K562 (cell line): ENCODE data around the gene MYO16. TPM values are rescaled to one million over a fixed set of nuclear protein-coding genes. Genes with fewer than 3 reads are reported as not detected.

ENCODE experiments used
- ATAC-seq: fragments of 200-7000 bp; cut with Tn5 transposase; 3 replicates; pipeline ENCODE4 v1.9.1; 2020; ENCODE audit warnings: moderate library complexity
- BruUV-seq: library from RNA; stranded (reverse); fragments of 400-500 nt; replicated peaks from 2 replicates; lab custom pipeline; 2021; lab: Mats Ljungman, UMichigan
- CTCF ChIA-PET: fragments of 300-600 bp; formaldehyde crosslinking; extraction: SDS; loops from one replicate; lab custom pipeline; 2021; ENCODE audit warnings: low intra/inter-chr PET ratio; lab: Yijun Ruan, JAX
- POLR2A ChIA-PET: fragments of 300-600, 350-650 bp; sonication (Branson Sonifier 250); formaldehyde crosslinking; extraction: SDS; loops from one replicate; lab custom pipeline; 2021; ENCODE audit warnings: antibody characterized with exemption, inconsistent platforms; lab: Yijun Ruan, JAX
- DNase-seq, 4 experiments: peaks; one replicate each; pipeline versions ENCODE4 v3.0.0 to v3.0.0-alpha.2; 2011 to 2018; ENCODE audit warnings: low spot score in 3 of 4, mixed read lengths in 3 of 4; ENCODE audit errors: extremely low read depth in 1 of 4
- FAIRE-seq: peaks from 2 replicates; lab custom pipeline; 2011; peaks lifted over from hg19 to GRCh38; lab: Jason Lieb, UNC
- H2AFZ ChIP-seq: 2 replicates; pipeline ENCODE4 v1.6.0; 2011; ENCODE audit warnings: low read depth, low read length, control low read depth, inconsistent platforms
- H3K27ac ChIP-seq: fragments of 200-600 bp; 3 replicates; pipeline ENCODE4 v1.8.0; 2011; ENCODE audit warnings: low read depth, mild to moderate bottlenecking, control low read depth, inconsistent platforms, low read length, moderate library complexity, mixed read lengths; ENCODE audit errors: extremely low read depth
- H3K27me3 ChIP-seq, 2 experiments: fragments of 300-600 bp in 1 of 2; 2 replicates in 1 of 2; 3 replicates in 1 of 2; pipeline versions ENCODE4 v1.6.0 to v1.8.0; 2011; ENCODE audit warnings: inconsistent platforms in 2 of 2, low read length in 2 of 2, mild to moderate bottlenecking in 1 of 2, mixed read lengths in 1 of 2, moderate library complexity in 1 of 2; ENCODE audit not compliant: control insufficient read depth in 2 of 2, insufficient read depth in 2 of 2
- H3K36me3 ChIP-seq: fragments of 300-600 bp; 3 replicates; pipeline ENCODE4 v1.8.0; 2011; ENCODE audit warnings: mild to moderate bottlenecking, low read length, inconsistent platforms; ENCODE audit not compliant: control insufficient read depth, insufficient read depth
- H3K4me1 ChIP-seq, 2 experiments: fragments of 200-600 bp in 1 of 2; replicated peaks in 1 of 2; 2 replicates in 1 of 2; 3 replicates in 1 of 2; pipeline versions ENCODE4 v1.5.1 to v1.8.0; 2011; ENCODE audit warnings: inconsistent platforms in 2 of 2, low read length in 2 of 2, mild to moderate bottlenecking in 1 of 2, mixed read lengths in 1 of 2, moderate library complexity in 1 of 2; ENCODE audit not compliant: control insufficient read depth in 2 of 2, insufficient read depth in 2 of 2
- H3K4me2 ChIP-seq: 2 replicates; pipeline ENCODE4 v1.6.1; 2011; ENCODE audit warnings: low read length, control low read depth, inconsistent platforms, mixed read lengths; ENCODE audit not compliant: insufficient read depth
- H3K4me3 ChIP-seq: fragments of 200-600 bp; sonication (generic), shearing (Covaris generic); 2 replicates; pipeline ENCODE4 v1.5.1; 2016; ENCODE audit warnings: control low read depth, inconsistent platforms
- H3K79me2 ChIP-seq: fragments of 200-600 bp; 3 replicates; pipeline ENCODE4 v1.8.0; 2011; ENCODE audit warnings: low read length, inconsistent platforms; ENCODE audit not compliant: control insufficient read depth, insufficient read depth
- H3K9ac ChIP-seq, 2 experiments: 2 replicates each; pipeline versions ENCODE4 v1.6.0 to v1.6.1; 2011; ENCODE audit warnings: low read depth in 2 of 2, low read length in 2 of 2, control low read depth in 1 of 2, inconsistent platforms in 1 of 2, mild to moderate bottlenecking in 1 of 2, mixed read lengths in 1 of 2; ENCODE audit not compliant: insufficient read depth in 1 of 2
- H3K9me1 ChIP-seq: one replicate; pipeline ENCODE4 v1.6.0; 2011; ENCODE audit warnings: inconsistent platforms, mild to moderate bottlenecking, low read length, moderate library complexity; ENCODE audit not compliant: control insufficient read depth, insufficient read depth
- H3K9me3 ChIP-seq: replicated peaks from 2 replicates; pipeline ENCODE4 v1.5.1; 2011; ENCODE audit warnings: low read depth, low read length, inconsistent platforms; ENCODE audit not compliant: control insufficient read depth, insufficient read depth
- H4K20me1 ChIP-seq: replicated peaks from 2 replicates; pipeline ENCODE4 v1.6.1; 2011; ENCODE audit warnings: low read length, inconsistent platforms, mixed read lengths; ENCODE audit not compliant: control insufficient read depth, insufficient read depth
- ADNP ChIP-seq: fragments of 200-800 bp; sonication (Bioruptor generic); IDR thresholded peaks from 2 replicates; pipeline ENCODE4 v1.6.1; 2016; ENCODE audit warnings: missing genetic modification characterization, missing compliant biosample characterization
- HNRNPLL ChIP-seq: fragments of 200-400 bp; formaldehyde crosslinking; IDR thresholded peaks from 2 replicates; pipeline ENCODE4 v1.6.1; 2017; ENCODE audit warnings: low read length, low read depth, mild to moderate bottlenecking; ENCODE audit not compliant: poor library complexity, severe bottlenecking
- NFIC ChIP-seq: fragments of 450-650 bp; IDR thresholded peaks from 2 replicates; pipeline ENCODE4 v1.6.1; 2017; ENCODE audit warnings: mild to moderate bottlenecking, inconsistent platforms
- PYGO2 ChIP-seq: fragments of 450-650 bp; IDR thresholded peaks from 2 replicates; pipeline ENCODE4 v1.6.1; 2016; ENCODE audit warnings: mild to moderate bottlenecking, missing genetic modification characterization, moderate library complexity, missing compliant biosample characterization
- TFAM ChIP-seq: fragments of 250-450 bp; sonication (Bioruptor Pico); conservative IDR thresholded peaks from 2 replicates; pipeline ENCODE4 v1.5.0; 2021; ENCODE audit warnings: mild to moderate bottlenecking, moderate library complexity
- WGBS: fragments of 100-300 bp; shearing (Covaris generic); methylation state at CpG from one replicate; pipeline ENCODE4 v1.1.6; 2016; ENCODE audit warnings: low coverage, mixed read lengths; ENCODE audit not compliant: insufficient coverage; ENCODE audit errors: missing lambda C conversion rate; 5-methylcytosine and 5-hydroxymethylcytosine counted together
- in situ Hi-C: fragments of 300-500 bp; cut with MboI; formaldehyde crosslinking; loops from 4 replicates; pipeline ENCODE4 v1.15.0; 2018; ENCODE audit warnings: inconsistent platforms, mixed read lengths
- intact Hi-C: fragments of 100-400 bp; cut with micrococcal nuclease; formaldehyde crosslinking; loops from 2 replicates; pipeline ENCODE4 v1.14.2; 2022
- polyA plus RNA-seq, 8 experiments: library from polyadenylated mRNA; depleted of rRNA in 4 of 8; stranded (reverse) in 5 of 8; unstranded in 3 of 8; fragments of >200 nt; fragmentation: Nextera tagmentation in 2 of 8; fragmentation: Illumina TruSeq in 1 of 8; extraction: Ambion mirVana in 2 of 8; extraction: Trizol in 1 of 8; gene quantifications; 2 replicates each; pipeline versions ENCODE4 v1.2.1 to v1.2.3, GENCODE V29; 2011 to 2014; ENCODE audit warnings: inconsistent platforms in 1 of 8, missing spikeins in 1 of 8
- total RNA-seq, 7 experiments: library from RNA; depleted of rRNA in 6 of 7; stranded (reverse); fragments of >200 nt in 6 of 7; fragmentation: Illumina TruSeq in 2 of 7; extraction: Trizol in 2 of 7; gene quantifications; 2 replicates each; pipeline versions ENCODE4 v1.2.1 to v1.2.3, GENCODE V29; 2011 to 2021; ENCODE audit warnings: low replicate concordance in 1 of 7
- TF ChIP-seq, protein P1 (sequence below): fragments of 450-650 bp; IDR thresholded peaks from 2 replicates; pipeline ENCODE4 v1.6.1; 2017; ENCODE audit warnings: antibody characterized with exemption, mild to moderate bottlenecking

MYO16 gene
- total and polyA plus RNA-seq, 9 of the 15 experiments (the other 6 are each of a cell fraction or from before 2014, with no cell fraction given), result 4.3 to 45.7 (median 12.1) TPM

DNA sequence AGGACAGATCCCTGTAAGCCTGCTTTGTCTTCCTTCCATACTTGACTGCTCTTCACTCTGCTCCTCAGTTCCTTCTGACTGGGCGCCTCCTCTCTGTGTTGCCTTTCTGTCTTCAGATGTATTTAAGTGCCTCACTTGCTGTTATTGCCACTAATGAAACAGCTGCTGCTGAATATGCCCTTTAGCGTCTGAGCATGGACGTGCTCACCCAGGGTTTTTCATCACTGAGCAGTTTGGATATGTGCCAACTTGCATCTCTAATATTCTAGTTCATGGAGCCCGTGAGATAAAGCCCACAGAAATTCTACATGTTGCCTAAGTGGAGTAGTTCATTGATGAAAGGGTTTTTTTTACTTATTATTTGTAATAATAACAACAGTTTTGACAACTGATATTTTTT, 198.2 kb downstream of the MYO16 start:
- no peaks in the 10 kb centered on the region for H3K27me3 ChIP-seq
- ATAC-seq (no peak), DNase-seq (no peak), FAIRE-seq (no peak)
- H3K79me2 ChIP-seq, result no peaks in the 10 kb centered on the region
- no peak overlapping the region for H3K4me2 ChIP-seq
- H3K27ac ChIP-seq, result no peak overlapping the region
- no peak overlapping the region for H3K9ac ChIP-seq
- ChIA-PET POLR2A (no interaction called here), CTCF (no interaction called here)
- no peaks in the 10 kb centered on the region for H3K4me1 ChIP-seq
- WGBS, result 52% methylated on average over 4 of the region's 4 CpGs
- in situ Hi-C loops, result no loop called here
- BruUV-seq, result no TSS peak
- no peaks in the 10 kb centered on the region for H3K9me1 ChIP-seq
- no peak overlapping the region for H2AFZ ChIP-seq
- H3K36me3 ChIP-seq, result peaks cover 20% of the 10 kb centered on the region; the same call in 1 of the 3 replicates
- TF ChIP-seq NFIC (peak; percentile 44), ADNP (tag) (no peak)
- no peaks in the 10 kb centered on the region for H4K20me1 ChIP-seq
- H3K9me3 ChIP-seq, result no peaks in the 10 kb centered on the region
- intact Hi-C loops, result no loop called here
- no peak overlapping the region for H3K4me3 ChIP-seq

DNA sequence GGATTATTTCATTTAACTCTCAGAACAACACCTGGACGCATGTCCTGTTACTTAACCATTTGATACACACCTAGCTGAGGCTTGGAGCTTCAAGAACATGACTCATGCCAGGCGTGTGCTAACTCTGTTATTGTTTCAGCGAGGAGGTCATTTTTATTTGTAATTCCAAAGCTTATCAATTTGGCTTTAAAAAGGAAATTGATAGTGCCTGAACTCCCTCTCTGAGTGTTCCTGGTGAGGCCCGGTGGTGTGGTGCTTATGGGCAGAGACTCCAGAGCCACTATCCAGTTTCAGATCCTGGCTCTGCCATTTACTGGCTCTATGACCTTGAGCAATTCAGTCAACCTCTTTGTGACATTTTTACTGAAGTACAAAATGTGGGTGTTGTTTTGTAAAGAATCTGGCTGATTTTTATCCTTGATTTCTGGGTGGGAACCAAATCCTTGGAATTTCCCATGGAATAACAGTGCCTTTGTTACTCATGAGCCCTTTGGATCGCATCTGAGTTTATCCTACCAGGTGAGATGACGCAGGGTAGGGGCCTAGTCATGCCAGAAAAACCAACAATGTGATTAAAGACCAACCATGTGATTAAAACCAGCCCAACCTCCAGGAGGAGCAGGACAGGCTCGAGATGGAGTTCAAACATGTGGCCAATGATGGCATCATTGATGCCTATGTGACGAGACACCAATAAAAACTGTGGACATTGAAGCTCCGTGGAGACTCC, 198.8 kb downstream of the MYO16 start:
- no peaks in the 10 kb centered on the region for H3K4me1 ChIP-seq
- no peaks in the 10 kb centered on the region for H3K27me3 ChIP-seq
- no peak overlapping the region for H3K4me3 ChIP-seq
- no TSS peak for BruUV-seq
- no peak overlapping the region for H3K9ac ChIP-seq
- no peaks in the 10 kb centered on the region for H3K9me3 ChIP-seq
- no peak overlapping the region for H3K4me2 ChIP-seq
- FAIRE-seq, result no peak
- TF ChIP-seq TFAM (CRISPR knock-in tag) (no peak), PYGO2 (tag) (no peak), HNRNPLL (no peak)
- TF ChIP-seq, protein P1, sequence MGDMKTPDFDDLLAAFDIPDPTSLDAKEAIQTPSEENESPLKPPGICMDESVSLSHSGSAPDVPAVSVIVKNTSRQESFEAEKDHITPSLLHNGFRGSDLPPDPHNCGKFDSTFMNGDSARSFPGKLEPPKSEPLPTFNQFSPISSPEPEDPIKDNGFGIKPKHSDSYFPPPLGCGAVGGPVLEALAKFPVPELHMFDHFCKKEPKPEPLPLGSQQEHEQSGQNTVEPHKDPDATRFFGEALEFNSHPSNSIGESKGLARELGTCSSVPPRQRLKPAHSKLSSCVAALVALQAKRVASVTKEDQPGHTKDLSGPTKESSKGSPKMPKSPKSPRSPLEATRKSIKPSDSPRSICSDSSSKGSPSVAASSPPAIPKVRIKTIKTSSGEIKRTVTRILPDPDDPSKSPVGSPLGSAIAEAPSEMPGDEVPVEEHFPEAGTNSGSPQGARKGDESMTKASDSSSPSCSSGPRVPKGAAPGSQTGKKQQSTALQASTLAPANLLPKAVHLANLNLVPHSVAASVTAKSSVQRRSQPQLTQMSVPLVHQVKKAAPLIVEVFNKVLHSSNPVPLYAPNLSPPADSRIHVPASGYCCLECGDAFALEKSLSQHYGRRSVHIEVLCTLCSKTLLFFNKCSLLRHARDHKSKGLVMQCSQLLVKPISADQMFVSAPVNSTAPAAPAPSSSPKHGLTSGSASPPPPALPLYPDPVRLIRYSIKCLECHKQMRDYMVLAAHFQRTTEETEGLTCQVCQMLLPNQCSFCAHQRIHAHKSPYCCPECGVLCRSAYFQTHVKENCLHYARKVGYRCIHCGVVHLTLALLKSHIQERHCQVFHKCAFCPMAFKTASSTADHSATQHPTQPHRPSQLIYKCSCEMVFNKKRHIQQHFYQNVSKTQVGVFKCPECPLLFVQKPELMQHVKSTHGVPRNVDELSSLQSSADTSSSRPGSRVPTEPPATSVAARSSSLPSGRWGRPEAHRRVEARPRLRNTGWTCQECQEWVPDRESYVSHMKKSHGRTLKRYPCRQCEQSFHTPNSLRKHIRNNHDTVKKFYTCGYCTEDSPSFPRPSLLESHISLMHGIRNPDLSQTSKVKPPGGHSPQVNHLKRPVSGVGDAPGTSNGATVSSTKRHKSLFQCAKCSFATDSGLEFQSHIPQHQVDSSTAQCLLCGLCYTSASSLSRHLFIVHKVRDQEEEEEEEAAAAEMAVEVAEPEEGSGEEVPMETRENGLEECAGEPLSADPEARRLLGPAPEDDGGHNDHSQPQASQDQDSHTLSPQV, result no peak
- TF ChIP-seq, all 486 proteins: peak for 0
- POLR2A ChIA-PET, result no interaction called here
- ATAC-seq (no peak), DNase-seq (no peak)
- 60% methylated on average over 9 of the region's 9 CpGs for WGBS
- peaks cover 17% of the 10 kb centered on the region; the same call in 1 of the 3 replicates for H3K36me3 ChIP-seq
- no peaks in the 10 kb centered on the region for H4K20me1 ChIP-seq
- H3K27ac ChIP-seq, result no peak overlapping the region
- no peak overlapping the region for H2AFZ ChIP-seq
- H3K9me1 ChIP-seq, result no peaks in the 10 kb centered on the region
- CTCF ChIA-PET, result no interaction called here
- H3K79me2 ChIP-seq, result no peaks in the 10 kb centered on the region
- in situ Hi-C loops (no loop called here), intact Hi-C loops (no loop called here)
